PC-9 (cell line): ENCODE measurements around the gene GOT1.

Experiments used
- EZH2 ChIP-seq: fragments of 200-600 bp; sonication (generic); IDR thresholded peaks from 2 replicates; pipeline ENCODE4 v1.8.0; 2017; ENCODE audit warnings: antibody characterized with exemption, low read depth
- TF ChIP-seq, protein P1 (sequence below): fragments of 200-600 bp; sonication (generic); conservative IDR thresholded peaks from 2 replicates; pipeline ENCODE4 v1.6.1; 2017; ENCODE audit warnings: mixed run types, antibody characterized with exemption, mild to moderate bottlenecking, moderate library complexity

DNA sequence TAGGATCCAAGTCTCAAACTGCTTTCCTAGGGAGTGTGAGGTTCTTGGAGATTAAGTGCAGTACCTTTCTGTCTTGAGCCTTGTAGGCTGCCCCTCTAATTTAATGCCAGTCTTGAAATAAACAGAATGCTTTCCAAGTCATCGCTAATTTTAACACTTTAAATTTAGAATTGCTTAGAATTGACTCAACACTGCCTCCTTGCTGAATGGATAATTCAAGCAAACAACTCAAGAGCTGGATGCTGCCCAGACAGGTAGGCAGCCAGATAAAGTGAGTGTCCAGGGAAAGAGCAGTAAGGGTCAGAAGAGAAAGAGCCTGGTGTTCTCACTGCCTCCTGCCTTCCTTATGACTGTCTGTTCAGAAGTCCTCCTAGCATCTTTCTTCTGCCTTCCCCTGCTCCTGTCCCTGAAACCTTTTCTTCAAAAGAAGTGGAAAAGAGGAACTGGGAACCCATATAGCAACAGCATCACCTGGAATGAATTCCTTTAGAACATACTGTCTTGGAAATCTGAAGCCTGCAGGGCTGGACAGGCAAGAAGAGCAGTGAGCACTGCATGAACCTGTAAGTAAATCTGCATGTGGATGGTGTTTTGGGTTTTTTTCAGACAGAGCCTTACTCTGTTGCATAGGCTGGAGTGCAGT lies 3.1 kb upstream of the GOT1 start:
- TF ChIP-seq, protein P1, sequence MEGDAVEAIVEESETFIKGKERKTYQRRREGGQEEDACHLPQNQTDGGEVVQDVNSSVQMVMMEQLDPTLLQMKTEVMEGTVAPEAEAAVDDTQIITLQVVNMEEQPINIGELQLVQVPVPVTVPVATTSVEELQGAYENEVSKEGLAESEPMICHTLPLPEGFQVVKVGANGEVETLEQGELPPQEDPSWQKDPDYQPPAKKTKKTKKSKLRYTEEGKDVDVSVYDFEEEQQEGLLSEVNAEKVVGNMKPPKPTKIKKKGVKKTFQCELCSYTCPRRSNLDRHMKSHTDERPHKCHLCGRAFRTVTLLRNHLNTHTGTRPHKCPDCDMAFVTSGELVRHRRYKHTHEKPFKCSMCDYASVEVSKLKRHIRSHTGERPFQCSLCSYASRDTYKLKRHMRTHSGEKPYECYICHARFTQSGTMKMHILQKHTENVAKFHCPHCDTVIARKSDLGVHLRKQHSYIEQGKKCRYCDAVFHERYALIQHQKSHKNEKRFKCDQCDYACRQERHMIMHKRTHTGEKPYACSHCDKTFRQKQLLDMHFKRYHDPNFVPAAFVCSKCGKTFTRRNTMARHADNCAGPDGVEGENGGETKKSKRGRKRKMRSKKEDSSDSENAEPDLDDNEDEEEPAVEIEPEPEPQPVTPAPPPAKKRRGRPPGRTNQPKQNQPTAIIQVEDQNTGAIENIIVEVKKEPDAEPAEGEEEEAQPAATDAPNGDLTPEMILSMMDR, result peak; percentile 49
- no peak for TF ChIP-seq EZH2
